Neural progenitor cell (in vitro differentiated cells): Measurements from ENCODE around the gene MYL10. TPM values are rescaled to one million over a fixed set of nuclear protein-coding genes. Genes with fewer than 3 reads are reported as not detected.

Source experiments
- DNase-seq: peaks from one replicate; pipeline ENCODE4 v3.0.0-alpha.2; 2016; ENCODE audit warnings: low spot score
- H2AFZ ChIP-seq: fragments of 200-600 bp; sonication (generic); replicated peaks from 2 replicates; pipeline ENCODE4 v1.6.1; 2016; ENCODE audit warnings: antibody characterized with exemption
- H3F3A ChIP-seq: fragments of 200-600 bp; sonication (generic); 2 replicates; pipeline ENCODE4 v1.6.1; 2016; ENCODE audit warnings: antibody characterized with exemption, low read depth
- H3K27ac ChIP-seq: fragments of 200-600 bp; sonication (generic); 2 replicates; pipeline ENCODE4 v1.5.1; 2016; ENCODE audit warnings: mild to moderate bottlenecking
- H3K27me3 ChIP-seq: fragments of 200-600 bp; sonication (generic); 2 replicates; pipeline ENCODE4 v1.6.1; 2016; ENCODE audit warnings: mild to moderate bottlenecking, moderate library complexity
- H3K36me3 ChIP-seq: fragments of 200-600 bp; sonication (generic); 2 replicates; pipeline ENCODE4 v1.5.1; 2016
- H3K4me1 ChIP-seq: fragments of 200-600 bp; sonication (generic); 2 replicates; pipeline ENCODE4 v1.6.1; 2016; ENCODE audit warnings: mixed run types
- H3K4me2 ChIP-seq: fragments of 200-600 bp; sonication (generic); 2 replicates; pipeline ENCODE4 v1.6.1; 2016
- H3K4me3 ChIP-seq: fragments of 200-600 bp; sonication (generic); 2 replicates; pipeline ENCODE4 v1.5.1; 2016
- H3K79me2 ChIP-seq: fragments of 200-600 bp; sonication (generic); 2 replicates; pipeline ENCODE4 v1.6.1; 2016; ENCODE audit warnings: low read depth
- H3K9ac ChIP-seq: fragments of 200-600 bp; sonication (generic); 2 replicates; pipeline ENCODE4 v1.6.1; 2016
- H3K9me3 ChIP-seq: fragments of 200-600 bp; sonication (generic); 2 replicates; pipeline ENCODE4 v1.5.1; 2016; ENCODE audit warnings: low read depth
- H4K20me1 ChIP-seq: fragments of 200-600 bp; sonication (generic); 2 replicates; pipeline ENCODE4 v1.6.1; 2016; ENCODE audit warnings: low read depth
- H3K27ac Mint-ChIP-seq: 3 replicates; pipeline ENCODE4 v1.8.0; 2021; ENCODE audit warnings: mixed read lengths
- H3K27me3 Mint-ChIP-seq: 2 replicates; pipeline ENCODE4 v1.8.0; 2022; ENCODE audit warnings: low read depth, mild to moderate bottlenecking, inconsistent platforms, moderate library complexity, mixed read lengths; ENCODE audit not compliant: insufficient read depth
- H3K36me3 Mint-ChIP-seq: 3 replicates; pipeline ENCODE4 v1.8.0; 2021; ENCODE audit warnings: mixed read lengths
- H3K4me1 Mint-ChIP-seq: 3 replicates; pipeline ENCODE4 v1.8.0; 2021; ENCODE audit warnings: mixed read lengths
- H3K4me3 Mint-ChIP-seq: 3 replicates; pipeline ENCODE4 v1.8.0; 2021; ENCODE audit warnings: mild to moderate bottlenecking, moderate library complexity, mixed read lengths
- H3K9me3 Mint-ChIP-seq: 3 replicates; pipeline ENCODE4 v1.8.0; 2020; ENCODE audit warnings: mixed read lengths
- EZH2 ChIP-seq: fragments of 200-600 bp; sonication (generic); IDR thresholded peaks from 2 replicates; pipeline ENCODE4 v1.6.1; 2017; ENCODE audit warnings: antibody characterized with exemption, mild to moderate bottlenecking, moderate library complexity
- EZH2phosphoT487 ChIP-seq: fragments of 200-600 bp; sonication (generic); IDR thresholded peaks from 2 replicates; pipeline ENCODE4 v1.6.1; 2017; ENCODE audit warnings: antibody characterized with exemption
- total RNA-seq: library from RNA; depleted of rRNA; stranded (reverse); fragments of >200 nt; gene quantifications from 2 replicates; pipeline ENCODE4 v1.2.3, GENCODE V29; 2015; ENCODE audit warnings: low replicate concordance
- TF ChIP-seq, protein P1 (sequence below): fragments of 200-600 bp; sonication (generic); IDR thresholded peaks from 2 replicates; pipeline ENCODE4 v1.5.1; 2017; ENCODE audit warnings: antibody characterized with exemption, mild to moderate bottlenecking

The MYL10 gene
- total RNA-seq, 1 donor from 2014 or later = not detected

DNA sequence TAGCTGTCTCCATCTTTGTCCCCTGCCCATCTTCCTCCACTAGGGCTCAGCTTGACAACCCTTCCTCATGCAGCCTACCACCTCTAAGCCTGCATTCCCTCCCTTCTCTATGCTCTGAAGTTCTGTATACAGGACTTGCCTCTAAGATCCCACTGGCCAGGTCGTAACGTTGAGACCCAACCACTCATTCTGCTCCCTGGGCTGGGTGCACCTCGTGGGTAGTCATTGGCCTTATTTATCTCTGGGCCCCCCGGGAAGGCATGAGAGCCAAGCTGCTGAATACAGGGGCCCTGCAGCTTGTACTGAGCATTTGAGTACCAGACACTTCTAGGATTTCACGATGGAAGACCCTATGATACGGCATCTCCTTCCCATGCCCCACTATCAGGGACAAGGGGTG lies 31.2 kb downstream of the MYL10 start:
- no peaks in the 10 kb centered on the region for H3K79me2 ChIP-seq
- no peaks in the 10 kb centered on the region for H3K9me3 ChIP-seq
- H2AFZ ChIP-seq = no peak overlapping the region
- H3K9me3 Mint-ChIP-seq = no peaks in the 10 kb centered on the region
- no peak overlapping the region for H3K9ac ChIP-seq
- no peaks in the 10 kb centered on the region for H3K36me3 ChIP-seq
- TF ChIP-seq, protein P1, sequence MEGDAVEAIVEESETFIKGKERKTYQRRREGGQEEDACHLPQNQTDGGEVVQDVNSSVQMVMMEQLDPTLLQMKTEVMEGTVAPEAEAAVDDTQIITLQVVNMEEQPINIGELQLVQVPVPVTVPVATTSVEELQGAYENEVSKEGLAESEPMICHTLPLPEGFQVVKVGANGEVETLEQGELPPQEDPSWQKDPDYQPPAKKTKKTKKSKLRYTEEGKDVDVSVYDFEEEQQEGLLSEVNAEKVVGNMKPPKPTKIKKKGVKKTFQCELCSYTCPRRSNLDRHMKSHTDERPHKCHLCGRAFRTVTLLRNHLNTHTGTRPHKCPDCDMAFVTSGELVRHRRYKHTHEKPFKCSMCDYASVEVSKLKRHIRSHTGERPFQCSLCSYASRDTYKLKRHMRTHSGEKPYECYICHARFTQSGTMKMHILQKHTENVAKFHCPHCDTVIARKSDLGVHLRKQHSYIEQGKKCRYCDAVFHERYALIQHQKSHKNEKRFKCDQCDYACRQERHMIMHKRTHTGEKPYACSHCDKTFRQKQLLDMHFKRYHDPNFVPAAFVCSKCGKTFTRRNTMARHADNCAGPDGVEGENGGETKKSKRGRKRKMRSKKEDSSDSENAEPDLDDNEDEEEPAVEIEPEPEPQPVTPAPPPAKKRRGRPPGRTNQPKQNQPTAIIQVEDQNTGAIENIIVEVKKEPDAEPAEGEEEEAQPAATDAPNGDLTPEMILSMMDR = no peak
- TF ChIP-seq EZH2phosphoT487 (no peak), EZH2 (no peak)
- DNase-seq = no peak
- peaks cover 5% of the 10 kb centered on the region for H3K27me3 ChIP-seq
- peaks cover 5% of the 10 kb centered on the region for H3K4me1 ChIP-seq
- no peaks in the 10 kb centered on the region for H3K36me3 Mint-ChIP-seq
- peaks cover 2% of the 10 kb centered on the region for H3F3A ChIP-seq
- H3K27ac Mint-ChIP-seq = peak overlapping the region; percentile 16
- H3K4me1 Mint-ChIP-seq = peaks cover 5% of the 10 kb centered on the region
- no peak overlapping the region for H3K4me3 Mint-ChIP-seq
- peaks cover 9% of the 10 kb centered on the region for H3K27me3 Mint-ChIP-seq
- no peak overlapping the region for H3K27ac ChIP-seq
- H3K4me2 ChIP-seq = no peak overlapping the region
- no peaks in the 10 kb centered on the region for H4K20me1 ChIP-seq
- H3K4me3 ChIP-seq = no peak overlapping the region

DNA sequence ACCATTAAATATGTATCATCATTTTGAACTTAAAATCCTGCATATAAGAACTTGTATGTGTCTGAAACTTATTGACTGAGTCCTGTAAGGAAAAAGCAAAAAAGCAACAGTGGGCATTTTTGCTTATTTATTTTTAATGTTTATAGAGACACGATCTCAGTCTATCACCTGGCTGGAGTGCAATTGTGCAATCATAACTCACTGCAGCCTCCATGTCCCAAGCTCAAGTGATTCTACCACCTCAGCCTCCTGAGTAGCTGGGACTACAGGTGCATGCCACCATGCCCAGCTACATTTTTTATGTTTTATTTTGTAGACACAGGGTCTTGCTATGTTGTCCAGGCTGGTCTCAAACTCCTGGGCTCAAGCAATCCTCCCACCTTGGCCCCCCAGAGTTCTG lies 32.2 kb downstream of the MYL10 start:
- Mint-ChIP-seq H3K27me3 (peaks cover 10% of the 10 kb centered on the region), H3K4me3 (no peak overlapping the region), H3K9me3 (no peaks in the 10 kb centered on the region), H3K36me3 (no peaks in the 10 kb centered on the region), H3K27ac (no peak overlapping the region), H3K4me1 (no peaks in the 10 kb centered on the region)
- DNase-seq = no peak
- no peak overlapping the region for H3K4me2 ChIP-seq
- H3K4me3 ChIP-seq = no peak overlapping the region
- no peak overlapping the region for H2AFZ ChIP-seq
- H3F3A ChIP-seq = no peaks in the 10 kb centered on the region
- no peaks in the 10 kb centered on the region for H3K79me2 ChIP-seq
- TF ChIP-seq EZH2 = no peak
- TF ChIP-seq, protein P1 = no peak
- TF ChIP-seq EZH2phosphoT487 = no peak
- H3K36me3 ChIP-seq = no peaks in the 10 kb centered on the region
- no peaks in the 10 kb centered on the region for H3K9me3 ChIP-seq
- peaks cover 1% of the 10 kb centered on the region for H3K27me3 ChIP-seq
- H4K20me1 ChIP-seq = no peaks in the 10 kb centered on the region
- no peak overlapping the region for H3K9ac ChIP-seq
- H3K27ac ChIP-seq = no peak overlapping the region
- no peaks in the 10 kb centered on the region for H3K4me1 ChIP-seq

DNA sequence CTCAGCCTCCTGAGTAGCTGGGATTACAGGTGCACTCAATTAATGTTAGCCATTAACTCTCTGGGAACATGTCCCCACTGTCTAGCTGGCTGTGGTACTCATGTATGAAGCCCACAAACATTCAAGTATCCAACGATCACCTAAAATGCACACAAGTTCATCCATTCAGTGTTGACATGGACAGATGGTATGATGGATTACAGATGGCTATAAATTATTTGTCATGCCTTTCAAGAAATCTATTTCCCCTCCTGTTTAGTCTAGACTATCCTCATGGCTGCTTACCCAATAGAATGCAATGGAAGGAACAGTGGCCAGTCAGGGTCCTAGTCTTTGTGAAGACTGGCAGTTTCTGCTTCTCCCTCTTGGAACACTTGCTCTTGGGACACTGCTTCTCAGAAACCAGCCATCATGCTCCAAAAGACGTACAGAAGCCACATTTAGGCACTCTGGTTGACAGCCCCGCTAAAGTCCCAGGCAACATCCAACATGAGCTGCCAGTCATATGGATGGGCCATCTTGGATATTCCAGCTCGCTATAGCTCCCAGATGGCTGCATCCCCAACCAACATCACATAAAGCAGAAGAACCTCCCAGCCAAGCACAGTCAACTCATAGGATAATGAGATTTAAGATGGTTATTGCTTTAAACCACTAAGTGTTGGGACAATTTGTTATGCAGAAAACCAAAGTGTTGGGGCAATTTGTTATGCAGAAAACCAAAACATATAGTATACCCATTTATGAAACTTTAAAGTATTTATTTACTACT lies 33.1 kb downstream of the MYL10 start:
- Mint-ChIP-seq H3K4me3 (no peak overlapping the region), H3K9me3 (no peaks in the 10 kb centered on the region), H3K27ac (no peak overlapping the region), H3K36me3 (no peaks in the 10 kb centered on the region), H3K27me3 (peaks cover 8% of the 10 kb centered on the region), H3K4me1 (peaks cover 3% of the 10 kb centered on the region)
- Histone ChIP-seq H3K27ac (no peak overlapping the region), H2AFZ (no peak overlapping the region), H4K20me1 (no peaks in the 10 kb centered on the region), H3K9ac (no peak overlapping the region), H3K9me3 (no peaks in the 10 kb centered on the region), H3F3A (no peaks in the 10 kb centered on the region), H3K4me1 (no peaks in the 10 kb centered on the region), H3K4me2 (no peak overlapping the region), H3K36me3 (no peaks in the 10 kb centered on the region), H3K4me3 (no peak overlapping the region), H3K27me3 (no peaks in the 10 kb centered on the region), H3K79me2 (no peaks in the 10 kb centered on the region)
- TF ChIP-seq, protein P1 = no peak
- no peak for TF ChIP-seq EZH2phosphoT487
- TF ChIP-seq EZH2 = no peak
- no peak for DNase-seq
